Rectal smooth muscle tissue (tissue), 1 donor: Measurements from ENCODE around the gene PEX11G.

ENCODE experiments used
- H3K27ac ChIP-seq: one replicate; pipeline ENCODE4 v1.7.0; 2013; ENCODE audit warnings: low read depth, low read length, inconsistent platforms
- H3K27me3 ChIP-seq: one replicate; pipeline ENCODE4 v1.7.0; 2013; ENCODE audit warnings: low read length; ENCODE audit not compliant: control insufficient read depth, insufficient read depth
- H3K36me3 ChIP-seq: one replicate; pipeline ENCODE4 v1.7.0; 2013; ENCODE audit warnings: low read length; ENCODE audit not compliant: control insufficient read depth, insufficient read depth
- H3K4me1 ChIP-seq: one replicate; pipeline ENCODE4 v1.7.0; 2013; ENCODE audit warnings: low read length; ENCODE audit not compliant: control insufficient read depth, insufficient read depth
- H3K4me3 ChIP-seq: one replicate; pipeline ENCODE4 v1.7.0; 2013; ENCODE audit warnings: low read length
- H3K9ac ChIP-seq: one replicate; pipeline ENCODE4 v1.7.0; 2013; ENCODE audit warnings: low read length

Gene PEX11G

GRCh38 chr19:7478843-7479227 lies 10.0 kb downstream of the PEX11G start:
- H3K27me3 ChIP-seq, result no peaks in the 10 kb centered on the region
- H3K36me3 ChIP-seq, result no peaks in the 10 kb centered on the region
- no peak overlapping the region for H3K4me3 ChIP-seq
- H3K27ac ChIP-seq, result no peak overlapping the region
- no peaks in the 10 kb centered on the region for H3K4me1 ChIP-seq
- H3K9ac ChIP-seq, result no peak overlapping the region

GRCh38 chr19:7478173-7478842 lies 10.5 kb downstream of the PEX11G start:
- H3K27ac ChIP-seq, result no peak overlapping the region
- H3K4me1 ChIP-seq, result no peaks in the 10 kb centered on the region
- no peak overlapping the region for H3K9ac ChIP-seq
- H3K36me3 ChIP-seq, result no peaks in the 10 kb centered on the region
- H3K4me3 ChIP-seq, result no peak overlapping the region
- no peaks in the 10 kb centered on the region for H3K27me3 ChIP-seq

- Histone ChIP-seq H3K27ac (no peak overlapping the region), H3K4me1 (no peaks in the 10 kb centered on the region), H3K9ac (no peak overlapping the region), H3K36me3 (no peaks in the 10 kb centered on the region), H3K4me3 (no peak overlapping the region), H3K27me3 (no peaks in the 10 kb centered on the region)
Observed at GRCh38 chr19:7477758-7478157, 11.1 kb downstream of the PEX11G start.

GRCh38 chr19:7476777-7477494 lies 11.9 kb downstream of the PEX11G start:
- H3K9ac ChIP-seq, result no peak overlapping the region
- no peaks in the 10 kb centered on the region for H3K27me3 ChIP-seq
- no peak overlapping the region for H3K27ac ChIP-seq
- no peaks in the 10 kb centered on the region for H3K36me3 ChIP-seq
- no peaks in the 10 kb centered on the region for H3K4me1 ChIP-seq
- no peak overlapping the region for H3K4me3 ChIP-seq

- H3K9ac ChIP-seq, result no peak overlapping the region
- H3K4me1 ChIP-seq, result no peaks in the 10 kb centered on the region
- H3K36me3 ChIP-seq, result peaks cover 2% of the 10 kb centered on the region
- no peaks in the 10 kb centered on the region for H3K27me3 ChIP-seq
- no peak overlapping the region for H3K4me3 ChIP-seq
- H3K27ac ChIP-seq, result no peak overlapping the region
Observed at GRCh38 chr19:7476241-7476640, 12.6 kb downstream of the PEX11G start.

DNA sequence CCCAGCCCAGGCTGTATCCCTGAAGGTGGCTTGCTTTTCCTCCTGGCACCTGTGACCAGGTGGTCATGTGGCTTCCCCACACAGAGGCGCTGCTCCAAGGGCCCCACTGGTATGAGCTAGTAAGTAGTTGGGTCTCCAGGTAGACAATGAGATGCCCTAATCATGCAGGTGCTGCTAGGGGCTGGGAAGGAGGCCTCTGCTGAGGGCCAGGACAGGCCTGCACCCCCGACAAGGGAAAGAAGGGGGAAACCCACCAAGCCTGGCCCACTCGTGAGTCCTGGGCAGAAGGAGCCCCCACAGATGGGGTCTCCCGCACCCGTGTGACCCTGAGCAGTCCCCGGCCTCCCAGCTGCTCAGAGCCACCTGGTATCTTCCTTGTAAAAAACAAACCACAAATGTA lies 13.2 kb downstream of the PEX11G start:
- Histone ChIP-seq H3K9ac (no peak overlapping the region), H3K36me3 (peaks cover 8% of the 10 kb centered on the region), H3K4me3 (no peak overlapping the region), H3K27ac (no peak overlapping the region), H3K4me1 (no peaks in the 10 kb centered on the region), H3K27me3 (no peaks in the 10 kb centered on the region)

GRCh38 chr19:7471696-7472615 lies 16.9 kb downstream of the PEX11G start:
- Histone ChIP-seq H3K4me3 (no peak overlapping the region), H3K4me1 (no peaks in the 10 kb centered on the region), H3K27ac (no peak overlapping the region), H3K9ac (no peak overlapping the region), H3K27me3 (no peaks in the 10 kb centered on the region), H3K36me3 (peaks cover 21% of the 10 kb centered on the region)

GRCh38 chr19:7470540-7471305 lies 18.1 kb downstream of the PEX11G start:
- Histone ChIP-seq H3K4me3 (no peak overlapping the region), H3K9ac (no peak overlapping the region), H3K27me3 (no peaks in the 10 kb centered on the region), H3K27ac (no peak overlapping the region), H3K36me3 (peaks cover 24% of the 10 kb centered on the region), H3K4me1 (no peaks in the 10 kb centered on the region)

- Histone ChIP-seq H3K4me3 (no peak overlapping the region), H3K36me3 (peaks cover 27% of the 10 kb centered on the region)
Observed at GRCh38 chr19:7469669-7470285, 19.1 kb downstream of the PEX11G start.

GRCh38 chr19:7468840-7469239 lies 20.0 kb downstream of the PEX11G start:
- Histone ChIP-seq H3K4me1 (no peaks in the 10 kb centered on the region), H3K36me3 (peaks cover 34% of the 10 kb centered on the region), H3K27me3 (no peaks in the 10 kb centered on the region)

More at GRCh38 chr19:7469669-7470285, 19.1 kb downstream of the PEX11G start:
- Histone ChIP-seq H3K27ac (no peak overlapping the region), H3K9ac (no peak overlapping the region), H3K27me3 (no peaks in the 10 kb centered on the region), H3K4me1 (no peaks in the 10 kb centered on the region)

GRCh38 chr19:7467009-7467989 lies 21.5 kb downstream of the PEX11G start:
- H3K27me3 ChIP-seq, result no peaks in the 10 kb centered on the region
- peaks cover 44% of the 10 kb centered on the region for H3K36me3 ChIP-seq
- H3K9ac ChIP-seq, result no peak overlapping the region
- H3K4me1 ChIP-seq, result no peaks in the 10 kb centered on the region
- no peak overlapping the region for H3K4me3 ChIP-seq
- H3K27ac ChIP-seq, result no peak overlapping the region

More at GRCh38 chr19:7468840-7469239, 20.0 kb downstream of the PEX11G start:
- no peak overlapping the region for H3K4me3 ChIP-seq
- H3K9ac ChIP-seq, result no peak overlapping the region
- H3K27ac ChIP-seq, result no peak overlapping the region
